ENCODE data around the gene AAR2. TPM values are rescaled to one million over a fixed set of nuclear protein-coding genes. Genes with fewer than 3 reads are reported as not detected.

Gene AAR2
- total and polyA plus RNA-seq, 4 donors, result 14.1 to 17.9 (median 17.4) TPM

DNA sequence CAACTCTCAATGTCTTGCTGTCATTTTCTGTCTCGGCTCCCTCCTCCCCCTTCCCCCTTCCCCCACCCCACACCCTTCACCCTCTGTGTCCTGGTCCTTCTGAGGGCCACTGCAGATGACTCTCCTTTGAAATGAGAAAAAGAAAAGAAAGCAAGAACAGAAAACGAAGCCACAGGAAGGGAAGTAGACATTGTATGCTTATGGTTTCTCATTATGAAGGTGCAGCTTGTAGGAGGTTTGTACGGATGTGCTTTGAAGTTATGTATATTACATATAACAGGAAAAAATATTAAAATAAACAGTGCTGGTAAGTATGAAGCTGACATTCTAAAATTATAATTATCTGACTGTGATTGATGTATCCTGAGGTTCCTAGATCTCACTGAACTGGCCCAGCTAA is 6.3 kb upstream of the AAR2 start:
- no peak overlapping the region for H3K27ac ChIP-seq (ENCODE audit: low read depth in 1 of 2, low read length in 2 of 2)
- no peaks in the 10 kb centered on the region for H3K27me3 ChIP-seq (ENCODE audit: control insufficient read depth in 4 of 4, insufficient read depth in 4 of 4, low read length in 3 of 4)
- no peak for DNase-seq (ENCODE audit: low spot score)
- no peaks in the 10 kb centered on the region for H3K4me1 ChIP-seq (ENCODE audit: control insufficient read depth in 4 of 4, insufficient read depth in 4 of 4, low read length in 3 of 4)
- no peak overlapping the region for H3K4me3 ChIP-seq (ENCODE audit: low read depth in 1 of 3, low read length in 3 of 3)
- WGBS, result 60% methylated on average over 3 of the region's 3 CpGs
- H3K9me3 ChIP-seq (ENCODE audit: control insufficient read depth in 4 of 4, low read length in 3 of 4), result no peaks in the 10 kb centered on the region
- H3K36me3 ChIP-seq (ENCODE audit: control insufficient read depth in 4 of 4, insufficient read depth in 3 of 4, low read depth in 1 of 4, low read length in 3 of 4), result no peaks in the 10 kb centered on the region
- TF ChIP-seq EGR1 (IDR thresholded peaks at IDR 0.05; ENCODE audit: low read depth in 2 of 2), result no peak
- TF ChIP-seq, protein P1, sequence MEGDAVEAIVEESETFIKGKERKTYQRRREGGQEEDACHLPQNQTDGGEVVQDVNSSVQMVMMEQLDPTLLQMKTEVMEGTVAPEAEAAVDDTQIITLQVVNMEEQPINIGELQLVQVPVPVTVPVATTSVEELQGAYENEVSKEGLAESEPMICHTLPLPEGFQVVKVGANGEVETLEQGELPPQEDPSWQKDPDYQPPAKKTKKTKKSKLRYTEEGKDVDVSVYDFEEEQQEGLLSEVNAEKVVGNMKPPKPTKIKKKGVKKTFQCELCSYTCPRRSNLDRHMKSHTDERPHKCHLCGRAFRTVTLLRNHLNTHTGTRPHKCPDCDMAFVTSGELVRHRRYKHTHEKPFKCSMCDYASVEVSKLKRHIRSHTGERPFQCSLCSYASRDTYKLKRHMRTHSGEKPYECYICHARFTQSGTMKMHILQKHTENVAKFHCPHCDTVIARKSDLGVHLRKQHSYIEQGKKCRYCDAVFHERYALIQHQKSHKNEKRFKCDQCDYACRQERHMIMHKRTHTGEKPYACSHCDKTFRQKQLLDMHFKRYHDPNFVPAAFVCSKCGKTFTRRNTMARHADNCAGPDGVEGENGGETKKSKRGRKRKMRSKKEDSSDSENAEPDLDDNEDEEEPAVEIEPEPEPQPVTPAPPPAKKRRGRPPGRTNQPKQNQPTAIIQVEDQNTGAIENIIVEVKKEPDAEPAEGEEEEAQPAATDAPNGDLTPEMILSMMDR (IDR thresholded peaks at IDR 0.05; ENCODE audit: low read depth, low read length, missing input control), result no peak
- H3K9ac ChIP-seq (ENCODE audit: low read depth in 1 of 2, low read length in 2 of 2), result no peak overlapping the region

DNA sequence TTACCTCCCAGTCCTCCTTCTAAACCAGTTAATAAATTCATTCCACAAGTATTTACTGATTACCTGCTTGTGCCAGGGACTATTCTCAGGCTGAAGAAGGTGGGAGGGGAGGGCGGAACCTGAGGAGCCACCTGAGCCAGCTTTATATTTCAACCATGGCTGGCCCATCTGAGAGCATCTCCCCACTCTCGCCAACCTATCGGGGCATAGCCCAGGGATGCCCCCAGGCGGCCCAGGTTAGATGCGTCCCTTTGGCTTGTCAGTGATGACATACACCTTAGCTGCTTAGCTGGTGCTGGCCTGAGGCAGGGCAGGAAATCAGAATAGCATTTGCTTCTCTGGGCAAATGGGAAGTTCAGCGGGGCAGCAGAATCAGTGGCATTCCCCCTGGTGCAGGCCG is 4.9 kb upstream of the AAR2 start:
- WGBS, result 88% methylated on average over 7 of the region's 7 CpGs
- no peaks in the 10 kb centered on the region for H3K27me3 ChIP-seq (ENCODE audit: control insufficient read depth in 4 of 4, insufficient read depth in 4 of 4, low read length in 3 of 4)
- no peak for DNase-seq (ENCODE audit: low spot score)
- no peak overlapping the region for H3K4me3 ChIP-seq (ENCODE audit: low read depth in 1 of 3, low read length in 3 of 3)
- H3K27ac ChIP-seq (ENCODE audit: low read depth in 1 of 2, low read length in 2 of 2), result no peak overlapping the region
- no peak for TF ChIP-seq SP1 (IDR thresholded peaks at IDR 0.05)
- TF ChIP-seq, protein P2, sequence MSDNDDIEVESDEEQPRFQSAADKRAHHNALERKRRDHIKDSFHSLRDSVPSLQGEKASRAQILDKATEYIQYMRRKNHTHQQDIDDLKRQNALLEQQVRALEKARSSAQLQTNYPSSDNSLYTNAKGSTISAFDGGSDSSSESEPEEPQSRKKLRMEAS (IDR thresholded peaks at IDR 0.05), result no peak
- TF ChIP-seq, protein P3, sequence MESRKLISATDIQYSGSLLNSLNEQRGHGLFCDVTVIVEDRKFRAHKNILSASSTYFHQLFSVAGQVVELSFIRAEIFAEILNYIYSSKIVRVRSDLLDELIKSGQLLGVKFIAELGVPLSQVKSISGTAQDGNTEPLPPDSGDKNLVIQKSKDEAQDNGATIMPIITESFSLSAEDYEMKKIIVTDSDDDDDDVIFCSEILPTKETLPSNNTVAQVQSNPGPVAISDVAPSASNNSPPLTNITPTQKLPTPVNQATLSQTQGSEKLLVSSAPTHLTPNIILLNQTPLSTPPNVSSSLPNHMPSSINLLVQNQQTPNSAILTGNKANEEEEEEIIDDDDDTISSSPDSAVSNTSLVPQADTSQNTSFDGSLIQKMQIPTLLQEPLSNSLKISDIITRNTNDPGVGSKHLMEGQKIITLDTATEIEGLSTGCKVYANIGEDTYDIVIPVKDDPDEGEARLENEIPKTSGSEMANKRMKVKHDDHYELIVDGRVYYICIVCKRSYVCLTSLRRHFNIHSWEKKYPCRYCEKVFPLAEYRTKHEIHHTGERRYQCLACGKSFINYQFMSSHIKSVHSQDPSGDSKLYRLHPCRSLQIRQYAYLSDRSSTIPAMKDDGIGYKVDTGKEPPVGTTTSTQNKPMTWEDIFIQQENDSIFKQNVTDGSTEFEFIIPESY (IDR thresholded peaks at IDR 0.05), result no peak
- TF ChIP-seq, protein P4, sequence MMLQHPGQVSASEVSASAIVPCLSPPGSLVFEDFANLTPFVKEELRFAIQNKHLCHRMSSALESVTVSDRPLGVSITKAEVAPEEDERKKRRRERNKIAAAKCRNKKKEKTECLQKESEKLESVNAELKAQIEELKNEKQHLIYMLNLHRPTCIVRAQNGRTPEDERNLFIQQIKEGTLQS (IDR thresholded peaks at IDR 0.05), result no peak
- TF ChIP-seq NR2F2 (IDR thresholded peaks at IDR 0.05), result no peak
- no peak for TF ChIP-seq RAD21 (IDR thresholded peaks at IDR 0.05)
- TF ChIP-seq GABPA (IDR thresholded peaks at IDR 0.05 in 1 of 2, conservative IDR thresholded peaks at IDR 0.05 in 1 of 2), result no peak
- TF ChIP-seq, protein P5, sequence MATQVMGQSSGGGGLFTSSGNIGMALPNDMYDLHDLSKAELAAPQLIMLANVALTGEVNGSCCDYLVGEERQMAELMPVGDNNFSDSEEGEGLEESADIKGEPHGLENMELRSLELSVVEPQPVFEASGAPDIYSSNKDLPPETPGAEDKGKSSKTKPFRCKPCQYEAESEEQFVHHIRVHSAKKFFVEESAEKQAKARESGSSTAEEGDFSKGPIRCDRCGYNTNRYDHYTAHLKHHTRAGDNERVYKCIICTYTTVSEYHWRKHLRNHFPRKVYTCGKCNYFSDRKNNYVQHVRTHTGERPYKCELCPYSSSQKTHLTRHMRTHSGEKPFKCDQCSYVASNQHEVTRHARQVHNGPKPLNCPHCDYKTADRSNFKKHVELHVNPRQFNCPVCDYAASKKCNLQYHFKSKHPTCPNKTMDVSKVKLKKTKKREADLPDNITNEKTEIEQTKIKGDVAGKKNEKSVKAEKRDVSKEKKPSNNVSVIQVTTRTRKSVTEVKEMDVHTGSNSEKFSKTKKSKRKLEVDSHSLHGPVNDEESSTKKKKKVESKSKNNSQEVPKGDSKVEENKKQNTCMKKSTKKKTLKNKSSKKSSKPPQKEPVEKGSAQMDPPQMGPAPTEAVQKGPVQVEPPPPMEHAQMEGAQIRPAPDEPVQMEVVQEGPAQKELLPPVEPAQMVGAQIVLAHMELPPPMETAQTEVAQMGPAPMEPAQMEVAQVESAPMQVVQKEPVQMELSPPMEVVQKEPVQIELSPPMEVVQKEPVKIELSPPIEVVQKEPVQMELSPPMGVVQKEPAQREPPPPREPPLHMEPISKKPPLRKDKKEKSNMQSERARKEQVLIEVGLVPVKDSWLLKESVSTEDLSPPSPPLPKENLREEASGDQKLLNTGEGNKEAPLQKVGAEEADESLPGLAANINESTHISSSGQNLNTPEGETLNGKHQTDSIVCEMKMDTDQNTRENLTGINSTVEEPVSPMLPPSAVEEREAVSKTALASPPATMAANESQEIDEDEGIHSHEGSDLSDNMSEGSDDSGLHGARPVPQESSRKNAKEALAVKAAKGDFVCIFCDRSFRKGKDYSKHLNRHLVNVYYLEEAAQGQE (IDR thresholded peaks at IDR 0.05), result no peak
- TF ChIP-seq, protein P1 (IDR thresholded peaks at IDR 0.05; ENCODE audit: low read depth, low read length, missing input control), result no peak
- TF ChIP-seq HNF4A (conservative IDR thresholded peaks at IDR 0.05), result no peak
- TF ChIP-seq RXRA (IDR thresholded peaks at IDR 0.05), result no peak
- no peak for TF ChIP-seq TAF1 (conservative IDR thresholded peaks at IDR 0.05)
- TF ChIP-seq FOXA1 (IDR thresholded peaks at IDR 0.05), result no peak
- no peak for TF ChIP-seq EGR1 (IDR thresholded peaks at IDR 0.05; ENCODE audit: low read depth in 2 of 2)
- TF ChIP-seq YY1 (IDR thresholded peaks at IDR 0.05), result no peak
- TF ChIP-seq FOXA2 (IDR thresholded peaks at IDR 0.05), result no peak
- H3K4me1 ChIP-seq (ENCODE audit: control insufficient read depth in 4 of 4, insufficient read depth in 4 of 4, low read length in 3 of 4), result peaks cover 0 to 5% (median 3%) of the 10 kb centered on the region in 4 donors
- H3K9me3 ChIP-seq (ENCODE audit: control insufficient read depth in 4 of 4, low read length in 3 of 4), result no peaks in the 10 kb centered on the region
- H3K36me3 ChIP-seq (ENCODE audit: control insufficient read depth in 4 of 4, insufficient read depth in 3 of 4, low read depth in 1 of 4, low read length in 3 of 4), result no peaks in the 10 kb centered on the region
- H3K9ac ChIP-seq (ENCODE audit: low read depth in 1 of 2, low read length in 2 of 2), result no peak overlapping the region
